ENCODE data around the gene PDZD8.

Gene PDZD8

DNA sequence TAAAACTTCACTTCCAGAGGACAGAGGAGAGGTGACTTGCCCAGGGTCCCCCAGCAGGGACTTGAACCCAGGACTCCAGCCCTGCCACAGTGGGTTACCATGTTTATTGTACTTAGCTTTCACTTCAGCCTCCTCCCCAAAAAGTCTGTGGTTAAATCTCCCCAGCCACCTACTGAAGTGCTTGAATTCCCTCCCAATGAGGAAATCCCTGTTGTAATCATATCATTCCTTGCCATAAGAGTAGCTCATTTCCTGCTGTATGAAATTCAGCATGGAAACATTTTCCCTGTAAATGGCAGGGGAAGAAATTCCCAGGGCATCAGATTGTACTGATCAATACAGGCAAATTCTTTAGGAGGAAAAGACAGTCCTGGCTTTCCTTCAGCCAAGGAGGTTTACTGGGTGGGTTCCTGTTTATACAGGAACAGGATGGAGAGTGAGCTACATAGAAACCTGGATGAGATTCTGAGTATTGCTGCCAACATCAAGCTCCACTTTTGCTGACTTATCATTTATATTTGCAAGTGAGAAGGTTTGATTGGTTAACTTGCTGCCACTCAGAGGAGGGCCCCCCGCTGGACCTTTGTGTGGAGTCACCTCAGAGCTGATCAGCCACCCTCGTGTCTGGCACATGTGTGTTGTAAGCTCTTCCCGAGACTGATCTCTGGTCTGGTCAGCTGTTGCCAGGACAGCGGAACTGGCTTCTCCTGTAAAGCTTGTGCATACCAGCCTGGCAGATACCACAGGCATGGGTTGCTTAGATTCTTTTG is 16.4 kb upstream of the PDZD8 start:
- DNase-seq: no peak

DNA sequence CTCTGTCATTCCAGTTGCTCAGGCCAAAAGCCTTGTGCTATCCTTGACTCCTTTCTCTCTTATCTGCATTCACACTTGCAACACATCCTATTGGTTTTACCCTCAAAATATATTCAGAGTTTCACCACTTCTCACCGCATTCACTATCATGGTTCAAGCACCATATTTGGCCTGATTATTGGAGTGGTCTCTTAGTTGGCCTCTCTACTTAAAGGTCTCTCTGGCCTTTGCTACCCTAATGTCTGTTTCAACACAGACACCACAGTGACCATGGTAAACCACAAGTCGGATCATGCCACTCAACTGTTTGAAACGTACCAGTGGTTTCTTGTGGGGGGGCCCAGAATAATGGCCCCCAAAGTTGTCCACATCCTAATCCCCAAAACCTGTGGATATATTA is 15.2 kb upstream of the PDZD8 start:
- no peak for DNase-seq

DNA sequence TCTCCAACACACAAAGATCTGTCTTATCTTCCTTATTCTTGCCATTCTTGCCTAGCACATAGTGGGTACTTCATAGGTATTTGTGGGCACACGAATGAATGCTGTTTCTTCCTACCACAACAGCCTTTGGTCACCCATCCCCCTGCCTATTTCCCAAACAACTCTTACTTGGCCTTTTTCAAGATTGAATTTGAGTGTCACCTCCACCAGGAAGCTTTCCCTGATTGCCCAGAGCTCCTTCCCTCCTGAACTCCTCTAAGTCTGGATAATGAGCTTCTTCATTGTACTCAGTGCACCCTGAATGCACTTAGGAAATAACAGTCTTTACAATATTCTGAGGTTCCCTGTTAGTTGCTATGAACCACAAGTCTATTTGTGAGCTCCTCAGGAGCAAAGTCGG is 11.6 kb upstream of the PDZD8 start:
- DNase-seq: no peak

DNA sequence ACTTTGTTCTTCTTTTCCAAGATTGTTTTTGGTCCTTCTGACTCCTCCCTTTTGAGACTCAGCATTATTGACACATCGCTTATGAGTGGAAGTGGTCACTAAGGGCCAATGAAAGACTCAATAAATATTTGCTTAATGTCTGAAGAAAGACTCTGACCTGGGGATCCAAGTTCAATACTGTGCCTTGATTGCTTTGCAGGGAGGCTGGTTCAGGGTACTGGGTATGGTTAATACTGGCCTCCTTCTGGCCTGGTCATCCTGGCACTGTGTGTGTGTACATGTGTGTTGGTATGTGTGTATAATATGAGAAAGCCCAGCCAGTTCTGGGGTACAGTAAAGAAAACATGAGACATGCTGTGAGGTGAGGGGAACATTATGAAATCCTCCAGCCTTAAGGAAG is 7.6 kb upstream of the PDZD8 start:
- no peak for DNase-seq

DNA sequence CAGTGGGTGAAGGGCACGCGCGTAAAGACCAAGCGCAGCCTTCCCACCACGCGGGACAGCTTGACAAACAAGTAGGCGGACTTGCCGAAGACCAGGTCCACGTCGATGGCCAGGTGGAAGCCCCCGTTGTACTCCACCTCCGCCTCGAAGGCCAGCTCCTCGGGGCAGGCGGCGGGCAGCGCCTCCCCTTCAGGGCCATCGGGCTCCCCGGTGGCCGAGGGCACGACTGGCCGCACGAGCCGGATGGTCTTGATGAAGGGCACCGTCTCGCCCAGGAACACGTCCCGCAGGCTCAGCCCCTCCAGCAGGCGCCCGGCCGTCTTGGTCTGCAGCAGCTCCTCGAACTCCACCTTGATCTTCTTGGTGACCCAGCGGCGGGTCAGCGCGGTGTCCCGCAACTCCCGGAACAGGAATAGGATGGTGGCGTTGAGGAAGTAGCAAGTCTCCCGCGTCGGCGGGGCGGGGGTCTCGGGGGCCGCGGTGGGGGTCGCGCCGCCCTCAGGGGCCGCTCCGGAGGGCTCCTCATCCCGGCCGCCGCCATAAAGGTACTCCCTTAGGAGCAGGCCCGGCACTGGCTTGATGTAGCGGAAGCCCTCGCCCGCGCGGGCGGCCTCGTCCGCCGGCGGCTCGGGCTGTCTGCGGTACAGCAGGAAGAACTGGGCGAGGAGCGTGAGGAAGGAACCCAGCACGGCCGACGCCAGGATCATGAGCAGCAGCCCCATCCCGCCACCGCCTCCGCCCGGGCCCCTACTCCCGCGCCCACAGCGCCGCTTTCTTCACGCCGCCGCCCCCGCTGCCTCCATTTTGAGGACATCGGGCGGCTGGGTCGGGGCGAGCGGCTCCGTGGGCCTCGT is 507 bp downstream of the PDZD8 start:
- no peak for DNase-seq

DNA sequence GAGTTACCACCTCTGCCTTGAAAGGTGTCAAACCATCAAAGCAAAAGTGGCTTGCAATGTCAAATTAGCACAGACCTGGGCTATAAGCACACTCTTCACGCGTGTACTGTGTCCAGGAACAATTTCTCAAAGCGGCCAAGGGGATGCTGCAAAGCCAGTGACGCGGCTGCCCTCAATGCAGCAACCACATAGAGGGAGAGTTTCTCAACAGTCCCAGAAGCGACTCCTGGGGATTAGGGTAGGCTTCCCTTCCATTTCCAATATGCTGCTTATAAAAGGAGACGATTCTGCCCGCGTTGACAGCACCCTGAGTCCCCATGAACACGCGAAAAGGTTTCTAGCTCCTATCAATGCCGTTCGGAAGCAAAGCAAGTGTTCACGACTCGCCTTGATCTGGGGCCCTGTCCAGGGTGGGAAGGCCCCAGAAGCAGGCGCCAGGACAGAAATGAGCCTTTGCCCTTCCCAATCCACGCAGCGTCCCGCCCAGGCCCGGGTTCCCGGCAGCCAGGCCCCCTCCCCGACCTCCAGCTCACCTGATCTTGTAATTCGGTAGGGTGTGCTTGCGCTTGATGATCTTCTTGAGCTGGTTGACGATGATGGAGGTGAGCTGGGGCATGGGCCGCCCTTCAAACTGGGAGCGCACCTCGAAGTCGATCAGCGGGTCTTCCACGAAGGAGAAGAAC is 1.3 kb downstream of the PDZD8 start:
- no peak for DNase-seq

DNA sequence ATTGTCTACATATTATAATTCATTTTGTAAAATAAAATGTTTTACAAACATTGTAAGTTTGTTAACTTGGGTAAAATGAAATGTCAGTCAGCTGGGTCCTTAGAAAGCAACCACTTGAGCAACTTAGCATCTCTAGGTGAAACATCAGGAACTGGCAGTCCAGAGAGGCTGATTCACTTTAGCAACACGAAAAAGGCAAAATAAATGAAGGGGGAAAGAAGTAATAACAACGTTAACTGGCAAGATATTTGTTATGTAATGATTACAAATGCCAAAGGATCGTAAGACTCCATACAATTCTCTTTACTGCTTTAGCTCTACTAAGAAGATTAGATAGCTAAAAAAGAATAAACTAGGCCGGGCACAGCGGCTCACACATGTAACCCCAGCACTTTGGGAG is 5.0 kb downstream of the PDZD8 start:
- no peak for DNase-seq

DNA sequence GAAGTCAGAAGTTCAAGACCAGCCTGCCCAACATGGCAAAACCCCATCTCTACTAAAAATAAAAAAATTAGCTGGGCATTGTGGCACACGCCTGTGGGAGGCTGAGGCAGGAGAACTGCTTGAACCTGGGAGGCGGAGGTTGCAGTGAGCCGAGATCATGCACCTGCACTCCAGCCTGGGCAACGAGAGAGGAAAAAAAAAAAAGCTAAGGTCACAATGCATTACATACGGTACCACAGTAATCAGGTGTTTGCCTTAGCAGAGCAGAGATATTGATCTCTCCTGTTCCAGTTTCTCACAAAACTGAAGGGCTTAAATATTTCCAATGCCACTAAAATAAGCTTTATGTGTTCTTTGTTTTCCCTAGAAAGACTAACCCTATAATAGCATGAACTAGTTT is 7.5 kb downstream of the PDZD8 start:
- DNase-seq: no peak

DNA sequence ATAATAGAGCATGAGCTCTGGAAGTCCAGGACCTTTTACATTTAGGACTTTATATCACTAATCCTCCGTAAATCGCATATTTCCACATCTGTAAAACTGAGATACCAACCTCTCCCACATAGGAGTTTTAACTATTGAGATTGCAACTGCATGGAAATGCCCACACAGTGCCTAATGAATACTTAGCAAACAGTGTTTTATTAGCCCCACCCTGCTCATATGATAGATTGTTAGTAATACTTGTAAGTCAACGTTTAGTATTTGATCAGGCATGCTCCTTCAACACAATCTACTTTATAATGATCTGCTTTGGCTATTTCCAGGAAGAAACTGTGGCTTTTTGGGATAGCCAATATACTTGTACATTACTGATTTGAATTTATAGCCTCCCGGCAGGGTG is 8.5 kb downstream of the PDZD8 start:
- DNase-seq: no peak

DNA sequence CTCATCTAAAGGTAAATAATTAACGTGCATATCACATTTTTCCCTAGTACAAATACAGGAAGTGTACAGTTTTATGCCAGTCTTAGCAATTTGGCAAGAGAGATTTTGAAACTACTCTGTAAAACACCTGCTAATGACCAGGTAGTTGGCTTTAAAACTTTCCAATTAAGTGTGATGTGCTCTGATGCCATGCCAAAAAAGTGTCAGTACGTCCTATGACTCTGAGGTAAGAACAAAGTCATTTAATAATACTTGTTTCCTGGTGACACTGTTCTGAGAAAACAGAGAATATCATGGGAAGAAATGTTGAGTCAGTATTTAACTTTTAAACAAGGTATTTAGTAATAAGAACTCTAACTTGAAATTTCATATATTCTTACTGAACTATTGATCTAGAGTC is 9.6 kb downstream of the PDZD8 start:
- DNase-seq: no peak

DNA sequence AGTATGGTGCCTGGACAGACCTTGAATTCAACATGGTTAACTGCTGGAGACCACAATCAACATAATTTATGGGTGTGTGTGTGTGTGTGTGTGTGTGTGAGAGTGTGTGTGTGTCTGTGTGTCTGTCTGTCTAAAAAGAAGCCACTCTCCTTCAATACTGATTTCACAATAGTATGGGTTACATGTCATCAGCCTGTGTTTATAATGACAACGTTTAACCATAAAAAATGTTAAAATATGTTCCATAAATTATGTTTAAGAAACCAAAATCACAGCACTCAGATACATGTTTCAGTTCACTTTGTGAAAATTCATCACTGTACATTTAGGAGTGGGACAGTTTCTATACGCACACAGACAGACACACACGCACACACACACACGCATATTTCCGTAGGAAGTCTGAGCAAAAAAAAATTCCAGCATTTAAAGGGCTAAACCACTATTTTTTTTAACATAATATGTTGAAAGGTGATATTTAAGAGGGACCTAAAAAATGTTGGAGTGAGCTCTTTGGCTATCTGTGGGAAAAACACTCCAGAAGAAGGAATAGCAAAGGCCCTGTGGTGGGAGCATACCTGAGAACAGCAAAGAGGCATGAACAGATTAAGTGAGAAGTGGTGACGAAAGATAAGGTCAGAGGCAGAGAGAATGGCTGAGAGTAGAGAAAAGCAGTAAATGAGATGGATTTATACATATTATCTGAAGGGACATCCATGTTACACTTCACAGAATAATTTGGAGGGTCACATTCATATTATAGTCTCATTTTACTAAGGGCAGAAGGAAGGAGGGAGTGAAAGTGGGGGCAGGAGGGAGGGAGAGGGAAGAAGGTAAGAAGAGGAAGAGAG is 10.9 kb downstream of the PDZD8 start:
- DNase-seq: no peak

DNA sequence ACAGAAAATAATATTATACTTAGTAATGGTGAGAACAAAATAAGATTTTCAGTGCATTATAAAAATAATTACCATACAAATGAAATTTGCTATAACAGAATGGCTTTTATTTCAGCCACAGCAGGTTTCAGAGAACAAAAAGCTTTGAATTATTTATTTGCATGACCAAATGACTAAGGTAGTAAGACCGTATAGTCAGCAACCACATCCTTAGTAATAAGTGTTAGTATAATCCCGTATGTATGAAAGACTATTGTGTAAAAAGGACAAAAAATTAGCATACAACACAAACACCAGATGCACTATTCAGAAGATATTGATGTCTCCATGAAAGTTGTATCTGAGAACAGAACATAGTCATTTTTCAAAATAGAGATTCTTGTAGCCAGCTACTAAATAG is 12.2 kb downstream of the PDZD8 start:
- no peak for DNase-seq

DNA sequence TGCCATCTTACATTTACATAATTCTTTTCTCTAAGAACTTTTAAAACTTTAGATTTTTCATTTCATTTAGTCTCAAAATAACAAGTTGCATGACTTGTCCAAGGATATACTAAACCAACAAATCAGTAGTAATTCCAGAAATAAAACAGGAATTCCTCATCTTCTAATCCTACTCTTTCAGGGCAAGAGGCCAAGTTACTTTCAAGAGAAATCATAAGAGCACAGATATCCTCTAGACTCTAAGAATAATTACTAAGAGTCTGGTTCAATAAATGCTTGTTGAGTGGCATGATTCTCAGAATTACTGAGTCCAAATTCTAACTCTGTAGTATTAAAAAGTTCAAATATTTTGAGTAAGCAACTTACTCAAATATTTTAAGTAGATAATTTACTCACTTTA is 12.9 kb downstream of the PDZD8 start:
- no peak for DNase-seq

DNA sequence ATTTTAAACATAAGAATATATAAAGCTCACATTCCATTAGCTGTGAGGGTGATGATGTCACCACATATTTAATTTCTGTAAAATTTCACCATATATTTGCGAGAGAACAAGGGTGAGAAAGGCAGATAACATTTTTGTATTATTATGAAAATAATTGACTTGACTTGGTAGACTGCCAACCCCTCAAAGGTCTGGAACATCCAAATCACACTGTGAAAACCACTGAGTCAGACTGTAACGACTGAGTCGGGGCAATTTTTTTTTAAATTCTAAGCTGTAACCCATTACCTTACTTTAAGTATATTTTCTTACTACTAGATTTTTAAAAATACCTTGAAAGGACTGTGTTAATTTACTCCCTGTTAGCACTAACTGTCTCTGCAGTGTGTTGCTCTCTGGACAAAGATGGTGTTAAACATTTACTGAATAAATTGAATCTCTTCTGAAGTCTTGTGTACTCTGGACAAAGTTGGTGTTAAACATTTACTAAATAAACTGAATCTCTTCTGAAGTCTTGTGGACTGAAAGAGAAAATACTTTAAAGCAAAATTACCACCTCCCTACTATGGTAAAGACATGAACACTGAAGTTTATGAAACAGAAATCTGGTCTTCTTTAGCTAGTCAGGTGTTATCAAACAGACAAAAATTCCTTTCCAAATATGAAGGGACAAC is 14.1 kb downstream of the PDZD8 start:
- DNase-seq: no peak

DNA sequence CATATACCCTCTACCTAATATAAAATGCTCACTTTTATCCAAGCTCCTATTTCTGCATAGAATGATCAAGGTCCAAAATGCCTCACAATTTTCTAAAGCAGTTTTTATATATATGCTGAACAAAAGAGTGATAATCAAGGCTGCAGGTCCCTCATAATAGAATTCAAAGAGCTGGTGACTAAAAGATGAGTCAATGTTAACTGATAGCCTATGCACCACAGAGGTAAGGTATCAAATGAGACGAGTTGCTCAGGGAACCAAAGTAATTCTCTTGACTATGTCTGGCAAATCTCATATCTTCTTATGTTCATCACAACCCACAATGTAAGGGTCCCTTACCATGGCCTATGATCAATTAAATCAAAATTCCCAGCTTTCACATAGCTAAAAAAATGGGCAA is 15.2 kb downstream of the PDZD8 start:
- DNase-seq: no peak

DNA sequence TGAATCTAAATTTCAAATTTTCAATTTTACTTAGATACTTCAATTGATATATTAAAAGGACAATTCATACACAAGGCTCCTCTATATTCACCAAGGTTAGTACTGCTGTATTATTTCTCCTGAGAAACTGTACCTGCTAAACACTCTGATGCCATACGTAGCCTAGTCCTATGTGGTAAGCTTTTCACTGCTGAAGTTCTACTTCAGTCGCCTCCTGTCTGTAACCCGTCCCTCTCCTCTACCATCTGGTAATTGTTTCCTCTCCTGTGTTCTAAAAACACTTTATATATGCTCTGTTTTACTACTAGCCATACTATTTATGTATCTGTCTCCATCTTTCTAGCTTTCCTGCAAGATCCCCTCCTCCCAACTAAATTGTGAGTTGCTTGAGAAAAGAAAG is 20.2 kb downstream of the PDZD8 start:
- DNase-seq: no peak

DNA sequence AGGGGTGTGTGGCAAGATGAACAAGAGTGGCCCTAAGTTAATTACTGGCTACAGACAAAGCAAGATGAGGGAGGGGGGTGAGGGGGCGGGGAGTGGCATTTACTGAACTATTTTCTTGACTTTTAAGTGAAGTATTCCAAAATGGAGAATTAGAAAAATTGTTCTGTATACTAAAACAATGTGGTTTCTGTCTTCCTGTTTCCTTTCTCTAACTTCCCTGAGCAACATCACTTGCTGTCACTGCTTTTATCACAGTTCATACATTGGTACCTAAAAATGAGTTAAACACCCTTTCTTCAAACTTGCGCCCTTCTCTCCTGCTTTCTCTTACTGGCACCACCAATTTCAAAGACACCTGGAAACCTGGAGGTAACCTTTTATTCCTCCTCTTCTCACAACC is 21.6 kb downstream of the PDZD8 start:
- DNase-seq: no peak

DNA sequence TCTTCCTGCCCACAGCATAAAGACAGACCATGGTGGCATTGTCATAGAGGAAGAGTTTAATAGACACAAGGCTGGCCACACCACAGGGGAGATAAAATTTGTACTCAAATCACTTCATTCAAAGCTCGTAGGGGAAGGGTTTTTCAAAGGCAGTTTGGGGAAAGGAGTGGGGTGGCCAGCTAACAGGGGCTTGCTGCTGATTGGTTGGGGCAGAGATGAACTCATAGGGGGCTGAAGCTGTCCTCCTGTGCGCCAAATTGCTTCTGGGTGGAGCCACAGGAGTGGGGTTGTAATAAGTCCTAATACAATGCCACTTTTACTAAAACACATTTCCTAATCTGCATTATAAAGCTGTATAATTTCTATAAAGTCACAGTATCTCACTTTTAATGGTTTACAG is 22.5 kb downstream of the PDZD8 start:
- DNase-seq: no peak

DNA sequence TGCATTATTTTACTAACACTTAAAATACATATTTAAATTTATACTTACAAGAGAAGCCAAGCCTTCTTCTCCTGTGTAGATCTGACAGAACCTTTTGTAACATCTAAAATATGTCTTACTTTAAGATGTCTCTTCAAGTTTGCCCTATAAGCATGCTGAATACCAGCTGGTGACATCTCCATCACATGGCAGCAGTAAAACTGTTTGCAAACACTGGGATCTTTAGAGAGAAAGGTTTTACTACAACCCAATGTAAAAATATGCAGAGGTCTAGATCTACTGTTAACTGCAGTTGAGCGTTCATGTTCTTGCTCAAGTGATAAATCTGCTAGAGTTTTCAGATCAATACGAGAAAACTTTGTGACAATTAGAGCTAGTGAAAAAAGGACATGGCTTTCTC is 23.2 kb downstream of the PDZD8 start:
- no peak for DNase-seq

DNA sequence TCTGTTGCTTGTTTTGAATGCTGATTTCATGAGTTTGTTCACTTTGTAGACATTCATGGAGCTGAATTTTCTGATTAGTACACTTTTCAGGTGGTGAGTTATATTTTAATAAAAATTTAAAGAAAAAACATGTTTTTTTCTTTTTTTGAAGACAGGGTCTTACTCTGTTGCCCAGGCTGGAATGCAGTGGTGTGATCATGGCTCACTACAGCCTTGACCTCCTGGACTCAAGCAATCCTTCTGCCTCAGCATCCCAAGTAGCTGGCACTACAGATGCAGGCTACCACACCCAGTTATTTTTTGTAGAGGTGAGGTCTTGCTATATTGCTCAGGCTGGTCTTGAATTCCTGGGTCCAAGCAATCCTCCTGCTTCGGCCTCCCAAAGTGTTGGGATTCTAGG is 23.7 kb downstream of the PDZD8 start:
- DNase-seq: no peak

DNA sequence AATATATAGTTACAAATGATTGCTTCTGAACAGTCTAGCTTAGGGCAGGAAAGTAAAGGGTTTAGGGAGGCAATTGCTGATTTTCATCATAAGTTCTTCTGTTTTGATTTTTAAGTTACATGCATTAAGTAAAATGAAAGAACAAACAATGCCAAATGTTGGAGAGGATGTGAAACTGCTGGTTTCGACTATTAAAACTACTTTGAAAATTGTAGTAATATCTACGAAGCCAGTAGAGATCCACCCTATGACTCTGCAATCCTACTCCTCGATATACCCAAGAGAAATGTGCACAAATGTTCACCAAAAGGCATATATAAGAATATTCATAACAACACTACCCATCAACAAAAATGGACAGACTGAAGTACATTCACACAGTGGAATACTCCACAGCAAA is 24.3 kb downstream of the PDZD8 start:
- no peak for DNase-seq

DNA sequence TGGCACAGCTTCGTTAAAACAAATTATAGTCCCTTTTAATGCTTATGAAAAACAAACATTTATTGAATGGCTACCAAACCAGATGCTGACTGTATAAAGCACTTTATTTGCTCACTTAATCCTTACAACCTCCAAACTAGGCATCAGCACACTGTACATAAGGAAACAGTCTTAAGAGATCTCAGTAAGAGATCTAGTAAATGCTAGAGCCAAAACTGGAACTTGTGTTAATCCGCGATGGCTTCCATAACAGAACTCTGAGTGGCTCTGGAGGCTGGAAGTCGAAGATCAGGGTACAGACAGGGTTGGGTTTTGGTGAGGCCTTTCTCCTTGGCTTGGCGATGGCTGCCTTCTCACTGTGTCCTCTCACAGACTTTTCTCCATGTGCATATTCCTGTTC is 27.0 kb downstream of the PDZD8 start:
- DNase-seq: no peak

All from NCI-H2171 (cell line).